HG02938 (cell line): Measurements from ENCODE around the gene CCNK.

Experiments
- ATAC-seq: cut with Tn5 transposase; IDR thresholded peaks from one replicate; pipeline ENCODE4 v1.9.1; 2021; ENCODE audit warnings: mild to moderate bottlenecking, moderate library complexity; ENCODE audit not compliant: unreplicated experiment

The CCNK gene

GRCh38 chr14:99532310-99532709 is 51.1 kb downstream of the CCNK start:
- no peak for ATAC-seq

GRCh38 chr14:99534333-99534732 is 53.1 kb downstream of the CCNK start:
- no peak for ATAC-seq

- ATAC-seq = no peak
Measured at GRCh38 chr14:99534863-99535262, 53.7 kb downstream of the CCNK start.

GRCh38 chr14:99535448-99535847 is 54.2 kb downstream of the CCNK start:
- ATAC-seq = no peak

- ATAC-seq = no peak
Measured at GRCh38 chr14:99535908-99536778, 54.9 kb downstream of the CCNK start.

- ATAC-seq = no peak
Measured at GRCh38 chr14:99537399-99537798, 56.2 kb downstream of the CCNK start.

GRCh38 chr14:99538275-99538674 is 57.1 kb downstream of the CCNK start:
- ATAC-seq = no peak

- ATAC-seq = no peak
Measured at GRCh38 chr14:99538733-99539132, 57.5 kb downstream of the CCNK start.

GRCh38 chr14:99539491-99539890 is 58.3 kb downstream of the CCNK start:
- ATAC-seq = no peak

GRCh38 chr14:99540196-99541032 is 59.2 kb downstream of the CCNK start:
- ATAC-seq = no peak

- ATAC-seq = no peak
Measured at GRCh38 chr14:99541211-99541610, 60.0 kb downstream of the CCNK start.

GRCh38 chr14:99541677-99542470 is 60.7 kb downstream of the CCNK start:
- no peak for ATAC-seq

- ATAC-seq = no peak
Measured at GRCh38 chr14:99542566-99542965, 61.4 kb downstream of the CCNK start.

GRCh38 chr14:99543370-99543769 is 62.2 kb downstream of the CCNK start:
- ATAC-seq = no peak

- no peak for ATAC-seq
Measured at GRCh38 chr14:99543985-99544384, 62.8 kb downstream of the CCNK start.

GRCh38 chr14:99544991-99545390 is 63.8 kb downstream of the CCNK start:
- no peak for ATAC-seq

GRCh38 chr14:99545586-99545985 is 64.4 kb downstream of the CCNK start:
- ATAC-seq = no peak

GRCh38 chr14:99546234-99546879 is 65.1 kb downstream of the CCNK start:
- no peak for ATAC-seq

- ATAC-seq = no peak
Measured at GRCh38 chr14:99548255-99548654, 67.0 kb downstream of the CCNK start.

GRCh38 chr14:99548871-99549515 is 67.8 kb downstream of the CCNK start:
- ATAC-seq = no peak
